NCI-H748 treated with DMSO at 0.1 percent for 48 hours (cell line): ENCODE data around the gene PROM2.
A peak's percentile ranks its signal among the peaks of the same experiment; 100 is the strongest.
"Not testable (repeated sequence)": the region's sequence is repeated elsewhere in the genome, so short reads cannot be mapped to it uniquely, and the experiment has no call there.

ENCODE experiments used
- DNase-seq: peaks from one replicate; lab custom pipeline; 2025; lab: John Stamatoyannopoulos, UW

The PROM2 gene, protein sequence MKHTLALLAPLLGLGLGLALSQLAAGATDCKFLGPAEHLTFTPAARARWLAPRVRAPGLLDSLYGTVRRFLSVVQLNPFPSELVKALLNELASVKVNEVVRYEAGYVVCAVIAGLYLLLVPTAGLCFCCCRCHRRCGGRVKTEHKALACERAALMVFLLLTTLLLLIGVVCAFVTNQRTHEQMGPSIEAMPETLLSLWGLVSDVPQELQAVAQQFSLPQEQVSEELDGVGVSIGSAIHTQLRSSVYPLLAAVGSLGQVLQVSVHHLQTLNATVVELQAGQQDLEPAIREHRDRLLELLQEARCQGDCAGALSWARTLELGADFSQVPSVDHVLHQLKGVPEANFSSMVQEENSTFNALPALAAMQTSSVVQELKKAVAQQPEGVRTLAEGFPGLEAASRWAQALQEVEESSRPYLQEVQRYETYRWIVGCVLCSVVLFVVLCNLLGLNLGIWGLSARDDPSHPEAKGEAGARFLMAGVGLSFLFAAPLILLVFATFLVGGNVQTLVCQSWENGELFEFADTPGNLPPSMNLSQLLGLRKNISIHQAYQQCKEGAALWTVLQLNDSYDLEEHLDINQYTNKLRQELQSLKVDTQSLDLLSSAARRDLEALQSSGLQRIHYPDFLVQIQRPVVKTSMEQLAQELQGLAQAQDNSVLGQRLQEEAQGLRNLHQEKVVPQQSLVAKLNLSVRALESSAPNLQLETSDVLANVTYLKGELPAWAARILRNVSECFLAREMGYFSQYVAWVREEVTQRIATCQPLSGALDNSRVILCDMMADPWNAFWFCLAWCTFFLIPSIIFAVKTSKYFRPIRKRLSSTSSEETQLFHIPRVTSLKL

DNA sequence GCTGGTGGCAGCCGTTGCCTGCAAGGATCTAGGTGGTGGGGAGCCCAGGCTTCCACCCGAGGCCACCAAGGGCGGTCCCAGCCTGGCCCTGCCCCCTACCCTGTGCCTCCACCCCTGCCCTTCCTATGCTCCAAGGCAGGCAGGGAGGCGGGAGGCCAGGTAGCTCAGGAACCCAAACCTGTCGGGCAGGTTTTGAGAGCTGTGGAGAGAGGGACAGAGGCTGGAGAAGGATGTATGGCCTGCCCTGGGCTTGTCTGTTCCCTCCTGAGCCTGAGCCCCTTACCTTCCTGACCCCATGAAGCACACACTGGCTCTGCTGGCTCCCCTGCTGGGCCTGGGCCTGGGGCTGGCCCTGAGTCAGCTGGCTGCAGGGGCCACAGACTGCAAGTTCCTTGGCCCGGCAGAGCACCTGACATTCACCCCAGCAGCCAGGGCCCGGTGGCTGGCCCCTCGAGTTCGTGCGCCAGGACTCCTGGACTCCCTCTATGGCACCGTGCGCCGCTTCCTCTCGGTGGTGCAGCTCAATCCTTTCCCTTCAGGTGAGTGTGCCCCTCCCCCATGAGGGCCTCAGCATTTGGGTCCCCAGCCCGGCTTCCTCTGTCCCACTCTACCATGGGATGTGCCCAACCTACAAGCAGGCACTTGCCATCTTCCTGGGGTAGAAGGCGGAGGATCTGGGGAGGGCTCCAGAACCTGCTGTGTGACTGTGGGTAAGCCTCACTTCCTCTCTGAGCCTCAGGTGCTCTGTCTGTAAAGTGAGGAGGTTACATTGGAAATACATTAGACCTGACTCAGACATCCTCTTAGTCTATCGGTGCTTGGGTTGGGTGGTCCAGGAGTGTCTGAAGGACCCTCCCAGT is at the start of gene PROM2:
Gene PROM2, plus strand, starts transcription at position 159 of the 860 bp plus-strand sequence. Its CDS starts 137 bp downstream, at position 296.
- DNase-seq, result no peak

DNA sequence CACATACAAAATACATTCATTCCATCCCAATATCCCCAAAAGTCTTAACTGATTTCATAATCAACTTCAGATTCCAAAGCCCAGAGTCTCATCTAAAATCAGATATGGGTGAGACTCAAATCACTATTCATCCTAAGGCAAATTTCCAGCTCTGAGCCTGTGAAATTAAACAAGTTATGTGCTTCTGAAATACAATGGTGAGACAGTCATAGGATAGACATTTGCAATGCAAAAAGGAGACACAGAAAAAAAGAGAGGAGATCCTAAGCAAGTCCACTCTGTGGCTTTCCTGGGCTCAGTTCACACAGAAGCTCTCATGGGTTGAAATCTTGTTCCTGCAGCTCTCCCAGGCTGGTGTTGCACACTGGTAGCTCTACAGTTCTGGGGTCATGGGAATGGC is 48.6 kb upstream of the PROM2 start:
- no peak for DNase-seq

DNA sequence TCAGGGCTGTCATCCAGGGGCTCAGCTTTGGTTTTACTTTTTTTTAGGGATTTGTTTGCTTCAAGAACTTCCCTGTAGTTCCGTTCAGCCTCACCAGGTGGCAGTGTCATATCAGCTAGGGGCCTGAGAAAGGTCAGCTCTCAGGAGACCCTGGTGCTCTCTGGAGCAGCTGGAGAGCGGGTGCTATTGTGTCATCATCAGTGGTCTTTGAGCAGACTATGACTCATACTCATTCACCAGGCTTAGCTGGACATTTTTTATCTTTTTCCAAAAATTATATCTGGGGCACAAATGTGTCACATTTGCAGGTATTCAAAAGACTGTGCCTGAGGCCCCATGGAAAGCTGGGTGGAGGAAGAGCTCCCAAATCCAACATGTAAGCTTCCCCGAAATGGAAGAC is 42.5 kb upstream of the PROM2 start:
- peak; percentile 2 for DNase-seq

DNA sequence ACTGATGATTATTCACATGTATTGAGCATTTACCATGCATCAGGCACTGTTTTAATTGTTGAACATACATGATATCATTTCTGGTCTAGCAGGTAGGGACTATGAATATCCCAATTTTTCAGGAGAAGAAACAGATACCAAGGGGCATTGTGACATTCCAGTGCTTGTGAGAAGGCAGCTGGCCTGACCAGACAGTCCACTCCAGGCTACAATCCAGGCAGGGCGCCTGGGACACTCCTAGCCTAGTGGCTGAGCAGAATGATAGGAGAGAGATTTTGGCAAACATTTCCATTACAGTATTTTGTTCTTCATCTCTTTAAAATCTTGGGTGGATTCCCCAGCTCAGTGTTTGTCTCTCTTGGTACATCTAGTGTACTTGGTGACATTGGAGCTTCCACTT is 42.0 kb upstream of the PROM2 start:
- no peak for DNase-seq

DNA sequence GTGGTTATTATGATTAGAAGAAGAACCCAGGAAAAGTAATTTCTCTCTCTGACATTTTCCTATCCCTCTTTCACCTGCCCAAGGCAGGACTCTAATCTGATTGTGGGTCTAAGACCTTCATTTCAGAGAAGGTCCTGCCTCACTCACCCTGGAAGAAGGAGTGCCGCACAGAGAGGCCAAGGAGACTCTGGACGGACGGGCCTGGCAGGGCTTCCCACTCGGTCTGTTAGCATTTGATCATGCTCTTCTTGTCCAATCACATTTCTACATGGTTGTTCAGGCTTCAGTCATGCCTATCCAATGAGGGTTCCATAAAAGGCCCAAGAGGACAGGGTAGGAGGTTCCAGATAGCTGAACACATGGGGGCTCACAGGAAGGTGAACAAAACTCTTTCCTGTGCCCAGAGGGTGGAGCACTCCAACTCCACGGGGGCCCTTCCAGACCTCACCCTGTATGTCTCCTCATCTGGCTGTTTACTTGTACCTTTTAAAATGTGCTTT is 39.9 kb upstream of the PROM2 start:
- DNase-seq, result no peak

DNA sequence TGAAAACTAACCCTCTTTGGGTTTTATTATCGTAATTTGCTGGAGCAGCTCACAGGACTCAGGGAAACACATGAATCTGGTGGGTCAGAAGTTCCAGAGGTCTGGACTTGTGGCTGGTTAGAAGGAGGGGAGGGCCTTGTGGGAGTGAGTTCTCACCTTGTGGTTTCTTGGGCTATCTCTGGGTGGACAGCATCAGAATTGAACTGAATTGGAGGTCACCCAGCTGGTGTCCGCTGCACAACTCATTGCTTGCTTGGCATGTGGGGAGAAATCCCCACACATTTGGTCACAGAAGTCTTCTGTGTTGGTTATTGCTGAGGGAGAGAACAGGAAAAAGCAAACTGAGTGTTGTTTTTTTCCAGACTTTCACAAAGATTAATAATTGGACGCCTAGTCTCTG is 39.4 kb upstream of the PROM2 start:
- DNase-seq, result no peak

DNA sequence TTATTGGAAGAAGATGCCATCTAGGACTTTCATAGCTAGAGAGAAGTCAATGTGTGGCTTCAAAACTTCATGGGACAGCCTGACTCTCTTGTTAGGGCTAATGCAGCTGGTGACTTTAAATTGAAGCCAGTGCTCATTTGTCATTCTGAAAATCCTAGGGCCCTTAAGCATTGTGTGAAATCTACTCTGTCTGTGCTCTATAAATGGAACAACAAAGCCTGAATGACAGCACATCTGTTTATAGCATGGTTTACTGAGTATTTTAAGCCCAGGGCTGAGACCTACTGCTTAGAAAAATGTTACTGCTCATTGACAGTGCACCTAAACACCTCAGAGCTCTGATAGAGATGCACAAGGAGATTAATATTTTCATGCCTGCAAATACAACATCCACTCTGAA is 36.1 kb upstream of the PROM2 start:
- no peak for DNase-seq

DNA sequence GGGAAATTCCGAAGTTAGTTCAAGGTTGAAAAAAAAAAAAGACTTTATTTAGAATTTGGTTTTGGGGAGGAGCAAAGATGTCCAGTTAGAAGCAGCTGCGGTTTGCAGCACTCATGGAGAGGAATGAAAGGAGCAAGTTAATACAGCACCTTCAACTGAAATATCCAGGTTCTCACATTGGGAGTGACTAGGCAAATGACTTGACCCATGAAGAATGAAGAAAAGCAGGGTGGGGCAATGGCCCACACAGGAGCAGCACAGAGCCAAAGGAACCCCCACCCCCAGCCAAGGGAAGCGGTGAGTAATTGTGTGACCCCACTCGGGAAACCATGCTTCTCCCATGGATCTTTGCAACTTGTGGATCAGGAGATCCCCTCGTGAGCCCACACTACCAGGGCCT is 34.2 kb upstream of the PROM2 start:
- DNase-seq, result no peak

DNA sequence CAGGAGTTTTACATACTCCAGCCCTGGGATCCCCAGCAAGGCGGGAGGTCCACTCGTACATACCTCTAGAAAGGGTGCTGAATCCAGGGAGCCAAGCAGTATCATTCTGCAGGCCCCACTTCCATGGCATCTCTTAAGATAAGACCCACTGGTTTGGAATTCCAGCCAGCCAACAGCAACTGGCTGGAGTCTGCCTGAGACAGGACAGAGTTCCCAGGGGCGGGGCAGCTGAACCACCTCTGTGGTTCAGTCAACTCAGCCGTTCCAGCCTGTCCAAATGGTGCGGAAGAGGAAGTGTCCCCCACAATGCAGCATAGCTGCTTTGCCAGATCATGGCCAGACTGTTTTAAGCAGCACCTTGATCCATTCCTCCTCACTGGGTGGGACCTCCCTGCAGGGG is 33.7 kb upstream of the PROM2 start:
- no peak for DNase-seq

DNA sequence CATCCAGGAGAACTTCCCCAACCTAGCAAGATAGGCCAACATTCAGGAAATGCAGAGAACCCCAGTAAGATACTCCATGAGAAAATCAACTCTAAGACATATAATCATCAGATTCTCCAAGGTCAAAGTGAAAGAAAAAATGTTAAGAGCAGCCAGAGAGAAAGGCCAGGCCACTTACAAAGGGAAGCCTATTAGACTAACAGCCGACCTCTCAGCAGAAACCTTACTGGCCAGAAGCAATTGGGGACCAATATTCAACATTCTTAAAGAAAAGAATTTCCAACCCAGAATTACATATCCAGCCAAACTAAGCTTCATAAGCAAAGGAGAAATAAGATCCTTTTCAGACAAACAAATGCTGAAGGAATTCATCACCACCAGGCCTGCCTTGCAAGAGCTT is 32.2 kb upstream of the PROM2 start:
- not testable (repeated sequence) for DNase-seq

DNA sequence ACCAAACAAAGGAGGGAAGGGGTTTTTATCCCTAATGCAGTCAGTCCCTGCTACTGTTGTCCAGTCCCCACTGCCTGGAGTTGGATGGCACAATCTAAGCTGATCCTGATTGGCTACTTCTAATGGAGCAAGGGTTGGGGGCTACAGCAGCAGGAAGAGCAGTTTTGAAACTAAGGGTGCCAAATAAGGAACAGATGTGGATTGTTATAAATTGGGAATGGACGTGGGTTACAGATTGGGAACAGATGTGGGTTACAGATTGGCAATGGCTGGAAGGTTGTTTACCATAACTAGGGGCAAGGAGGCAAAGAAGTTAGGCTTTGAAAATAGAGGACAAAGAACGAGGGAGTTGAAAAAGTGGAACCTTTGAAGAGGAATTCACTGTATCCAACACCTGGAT is 16.0 kb upstream of the PROM2 start:
- no peak for DNase-seq

DNA sequence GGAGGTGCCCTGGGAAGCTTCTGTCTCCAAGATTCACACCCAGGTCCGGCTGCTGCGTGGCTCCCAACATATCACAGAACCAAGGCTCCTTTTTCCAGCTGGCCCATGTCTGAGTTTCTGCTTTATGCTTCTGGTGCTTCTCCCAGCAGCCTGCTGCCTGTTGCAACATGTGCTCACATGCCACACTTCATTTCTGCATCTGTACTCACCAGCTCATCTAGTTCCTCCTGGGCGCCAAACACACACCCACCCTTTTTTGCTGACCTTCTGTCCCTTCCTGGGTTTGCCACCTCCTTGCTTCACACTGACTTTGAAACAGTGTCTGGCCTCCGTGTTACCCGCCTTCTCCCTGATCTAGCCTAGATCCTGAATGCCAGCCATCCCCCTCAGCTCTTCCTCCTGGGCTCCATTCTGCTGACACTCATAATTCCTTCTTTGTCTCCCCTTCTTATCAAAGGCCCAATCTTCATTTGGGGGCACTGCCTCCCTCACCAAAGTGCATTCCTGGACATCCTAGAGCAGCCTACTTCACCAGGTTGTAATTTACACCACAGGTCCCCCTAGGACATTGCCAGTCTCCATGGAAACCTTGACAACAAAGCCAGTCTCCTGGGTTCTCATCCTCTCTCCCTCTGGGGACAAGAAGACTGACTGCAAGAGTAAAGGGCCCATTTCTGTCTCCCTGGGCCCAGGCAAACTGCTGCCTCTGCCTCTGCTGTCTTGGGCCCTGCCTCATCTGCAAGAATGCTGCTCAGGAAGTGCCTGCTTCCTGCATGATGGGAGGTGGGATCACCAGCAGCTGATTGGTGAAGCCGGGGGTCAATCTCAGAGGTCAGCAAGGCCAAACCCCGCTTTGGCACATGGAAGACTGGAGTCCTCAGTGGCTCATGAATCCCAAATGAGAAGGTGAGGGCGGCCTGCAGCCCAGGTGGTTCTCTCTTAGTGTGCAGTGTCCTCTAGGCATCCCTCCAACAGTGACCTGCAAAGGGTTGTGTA is 13.9 kb upstream of the PROM2 start:
- DNase-seq, result no peak

DNA sequence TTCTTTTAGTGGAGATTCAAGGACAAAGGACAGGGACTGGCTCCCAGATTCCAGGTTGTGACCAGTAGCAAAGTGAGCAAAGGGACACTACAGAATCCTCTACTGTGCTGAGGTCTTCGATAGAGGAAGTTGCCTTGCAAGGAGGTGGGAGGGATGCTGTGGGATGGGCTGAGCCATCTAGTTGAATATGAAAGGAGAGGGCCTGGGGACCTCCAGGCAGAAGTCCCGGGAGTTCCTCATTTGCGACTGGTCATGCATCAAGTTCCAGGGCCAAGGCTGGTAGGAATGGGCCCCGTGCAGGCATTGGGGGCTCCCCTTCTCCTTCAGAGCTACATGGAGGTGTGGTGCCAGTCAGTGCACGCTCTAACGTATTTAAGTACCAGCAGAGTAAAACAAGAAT is 12.6 kb upstream of the PROM2 start:
- DNase-seq, result no peak

DNA sequence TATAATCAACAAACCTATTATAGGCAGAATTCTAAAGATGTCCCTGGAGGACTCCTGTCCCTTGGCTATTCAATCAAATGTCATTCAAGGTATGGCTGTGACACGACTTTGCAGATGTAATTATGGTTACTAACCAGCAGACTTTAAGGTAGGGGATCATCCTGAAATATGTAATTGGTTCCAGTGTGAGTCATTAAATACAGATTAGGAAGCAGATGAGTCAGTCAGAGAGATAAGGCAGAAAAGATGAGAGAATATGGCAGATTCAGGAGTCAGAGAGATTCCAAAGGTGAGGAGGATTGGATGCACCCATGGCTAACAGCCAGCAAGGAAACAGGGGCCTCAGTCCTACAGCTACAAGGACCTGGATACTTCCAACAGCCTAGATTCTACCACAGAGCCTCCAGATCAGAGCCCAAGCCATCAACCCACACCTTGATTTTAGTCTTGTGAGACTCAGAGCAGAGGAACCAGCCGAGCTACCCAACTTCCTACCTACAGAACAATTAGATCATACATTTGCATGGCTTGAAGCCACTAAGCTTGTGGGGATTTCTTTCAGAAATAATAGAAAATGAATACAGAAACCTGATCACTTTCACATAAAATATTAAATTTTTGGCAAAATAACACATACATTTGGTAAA is 11.2 kb upstream of the PROM2 start:
- DNase-seq, result no peak

DNA sequence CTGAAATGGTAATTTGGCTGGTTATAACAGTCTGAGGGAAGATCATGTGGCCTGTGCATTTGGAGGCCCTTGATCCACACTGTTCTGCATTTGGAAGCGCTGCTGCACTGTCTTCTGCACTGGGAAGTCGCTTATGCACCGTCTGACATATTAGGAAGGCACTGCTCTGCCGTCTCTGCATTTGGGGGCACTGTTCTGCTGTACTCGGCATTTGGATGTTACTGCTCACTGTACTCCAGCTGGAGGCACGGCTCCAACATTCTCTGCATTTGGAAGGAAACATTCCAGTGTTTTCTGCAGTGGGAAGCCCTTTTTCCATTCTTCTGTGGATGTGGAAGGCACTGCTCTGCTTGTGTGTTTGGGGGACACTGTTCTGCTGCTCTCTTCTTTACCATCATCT is 9.6 kb upstream of the PROM2 start:
- no peak for DNase-seq

DNA sequence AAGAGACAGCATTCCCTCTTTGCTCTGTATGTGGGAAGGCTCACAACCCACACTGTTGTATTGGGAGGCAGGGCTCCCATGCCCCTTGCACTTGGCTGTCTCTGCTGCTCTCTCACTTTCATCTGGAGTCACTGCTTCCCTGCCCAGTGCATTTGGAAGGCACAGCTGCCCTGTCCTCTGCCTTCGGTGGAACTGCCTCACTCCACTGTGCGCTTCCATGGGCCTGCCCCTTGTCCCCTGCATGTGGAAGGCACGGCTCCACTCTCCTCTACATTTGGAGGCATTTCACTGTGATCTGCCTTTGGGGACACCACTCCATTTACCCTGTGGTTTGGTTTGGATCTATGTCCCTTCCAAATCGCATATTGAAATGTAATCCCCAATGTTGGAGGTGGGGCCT is 9.1 kb upstream of the PROM2 start:
- DNase-seq, result no peak

DNA sequence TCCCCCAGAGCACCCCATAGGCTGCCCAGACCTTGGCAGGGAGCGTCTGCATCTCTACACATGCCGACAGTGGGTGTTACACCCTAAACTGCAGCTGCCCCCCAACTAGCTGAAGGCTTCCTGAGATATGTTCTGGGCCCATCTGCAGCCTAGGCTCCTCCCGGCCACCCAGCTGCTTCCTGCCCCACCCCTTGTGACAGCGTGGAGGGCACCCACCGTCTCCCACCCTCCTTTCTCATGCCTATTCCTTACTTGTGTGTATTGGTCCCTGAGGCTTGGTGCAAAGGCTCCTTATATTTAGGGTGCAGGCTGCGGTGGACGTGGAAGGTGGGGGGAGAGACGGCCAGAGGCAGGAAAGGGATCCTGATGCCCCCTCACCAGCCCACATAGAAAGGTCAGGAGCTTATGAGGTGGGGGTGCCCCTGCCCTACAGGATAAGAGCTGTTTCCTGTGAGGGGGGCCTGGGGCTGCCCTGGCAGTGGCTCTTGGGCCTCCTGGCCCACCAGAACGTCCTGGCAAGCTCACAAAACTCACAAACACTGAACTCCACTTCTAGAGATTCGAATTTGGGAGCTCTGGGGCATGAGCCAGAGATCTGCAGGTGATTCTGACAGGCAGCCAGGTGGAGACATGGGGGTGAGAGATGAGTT is 7.3 kb upstream of the PROM2 start:
- DNase-seq, result no peak

DNA sequence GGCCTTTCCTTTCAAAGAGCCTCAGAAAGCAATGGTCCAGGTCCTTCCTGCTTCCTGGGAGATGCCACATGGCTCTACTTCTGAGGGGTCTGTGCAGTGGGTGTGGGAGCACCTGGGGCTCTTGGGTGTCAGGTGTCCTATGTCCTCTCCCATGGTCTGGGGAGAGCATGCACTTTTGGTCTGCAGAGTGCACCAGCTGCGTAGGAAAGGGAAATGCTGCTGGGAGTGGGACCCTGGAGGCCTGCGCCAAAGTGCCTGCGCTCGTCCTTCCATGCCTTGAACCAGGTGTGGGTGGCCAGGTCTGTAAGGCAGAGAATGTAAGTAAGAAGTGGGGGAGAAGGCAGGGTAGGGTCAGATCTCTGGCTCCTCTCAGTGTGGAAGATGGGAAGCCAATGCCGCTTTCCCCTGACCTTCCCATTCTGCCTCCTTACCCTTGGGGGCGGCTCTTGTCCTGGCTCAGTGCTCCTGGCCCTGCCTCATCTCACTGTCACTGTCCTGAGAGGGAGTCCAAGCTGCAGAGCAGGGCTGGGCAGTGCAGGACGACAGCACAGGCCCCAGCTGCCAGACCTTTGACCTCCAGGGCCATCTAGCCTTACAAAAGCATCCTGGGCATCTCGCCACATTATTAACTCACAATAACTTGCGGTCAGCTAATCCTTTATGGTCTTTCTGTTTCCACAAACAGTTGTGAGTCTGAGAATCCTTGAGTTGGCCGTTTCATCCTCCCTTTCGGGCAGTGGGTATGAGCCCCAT is 6.6 kb upstream of the PROM2 start:
- DNase-seq, result no peak
